T-cell (primary cell): ENCODE data around the gene ANTXRL. TPM values are rescaled to one million over a fixed set of nuclear protein-coding genes. Genes with fewer than 3 reads are reported as not detected.
"Not testable (repeated sequence)": the region's sequence is repeated elsewhere in the genome, so short reads cannot be mapped to it uniquely, and the experiment has no call there.

Experiments
- ATAC-seq, 4 experiments: fragments of 200-7000 bp in 3 of 4; fragments of 150-1000 bp in 1 of 4; cut with Tn5 transposase; replicated peaks in 1 of 4; 1 replicate in 3 of 4; 2 replicates in 1 of 4; pipeline ENCODE4 v1.10.0; 2021; ENCODE audit warnings: moderate library complexity in 3 of 4, mild to moderate bottlenecking in 2 of 4, moderate number of reproducible peaks in 1 of 4
- CTCF ChIA-PET, 2 donors: fragments of 300-600 bp; sonication (Branson Sonifier 250); formaldehyde crosslinking; loops; one replicate each; lab custom pipeline; 2022; ENCODE audit warnings: antibody characterized with exemption in 2 of 2; lab: Charles Lee
- POLR2A ChIA-PET, 2 donors: fragments of 300-600 bp; sonication (Branson Sonifier 250); formaldehyde crosslinking; loops; one replicate each; lab custom pipeline; 2022; ENCODE audit warnings: antibody characterized with exemption in 2 of 2; lab: Charles Lee
- DNase-seq, 35 experiments: peaks; one replicate each; pipeline versions ENCODE4 v3.0.0 to v3.0.0-alpha.2; 2013 to 2023
- H3K27ac ChIP-seq: one replicate; pipeline ENCODE4 v1.5.1; 2013; ENCODE audit warnings: low read length
- H3K27me3 ChIP-seq, 2 experiments: replicated peaks in 1 of 2; 1 replicate in 1 of 2; 2 replicates in 1 of 2; pipeline versions ENCODE4 v1.6.1 to v1.7.0; 2013; ENCODE audit warnings: low read length in 1 of 2, mixed read lengths in 1 of 2; ENCODE audit not compliant: control insufficient read depth in 2 of 2, insufficient read depth in 2 of 2; ENCODE audit errors: extremely low read depth in 1 of 2
- H3K36me3 ChIP-seq, 2 donors: 1 replicate in 1 of 2; 2 replicates in 1 of 2; pipeline versions ENCODE4 v1.6.1 to v1.7.0; 2013; ENCODE audit warnings: low read length in 1 of 2; ENCODE audit not compliant: control insufficient read depth in 2 of 2, insufficient read depth in 1 of 2; ENCODE audit errors: extremely low read depth in 1 of 2
- H3K4me1 ChIP-seq, 2 experiments: 1 replicate in 1 of 2; 2 replicates in 1 of 2; pipeline versions ENCODE4 v1.6.1 to v1.7.0; 2013; ENCODE audit warnings: low read length in 2 of 2, mixed read lengths in 1 of 2; ENCODE audit not compliant: insufficient read depth in 2 of 2, control insufficient read depth in 1 of 2; ENCODE audit errors: extremely low read depth in 1 of 2
- H3K4me3 ChIP-seq, 2 donors: 1 replicate in 1 of 2; 2 replicates in 1 of 2; pipeline versions ENCODE4 v1.5.1 to v1.7.0; 2013; ENCODE audit warnings: mild to moderate bottlenecking in 2 of 2, low read length in 1 of 2, moderate library complexity in 1 of 2; ENCODE audit not compliant: control insufficient read depth in 1 of 2; ENCODE audit errors: extremely low read depth in 1 of 2
- H3K9me3 ChIP-seq: 2 replicates; pipeline ENCODE4 v1.7.0; 2013
- H3K27ac Mint-ChIP-seq, 2 donors: one replicate each; pipeline ENCODE4 v1.8.0; 2020 to 2021; ENCODE audit warnings: mild to moderate bottlenecking in 2 of 2, mixed read lengths in 2 of 2
- H3K27me3 Mint-ChIP-seq, 2 donors: one replicate each; pipeline ENCODE4 v1.8.0; 2021 to 2022; ENCODE audit warnings: mixed read lengths in 2 of 2
- H3K36me3 Mint-ChIP-seq: one replicate; pipeline ENCODE4 v1.8.0; 2021; ENCODE audit warnings: mixed read lengths
- H3K4me1 Mint-ChIP-seq, 3 donors: one replicate each; pipeline ENCODE4 v1.8.0; 2020 to 2022; ENCODE audit warnings: mixed read lengths in 3 of 3, mild to moderate bottlenecking in 1 of 3
- H3K4me3 Mint-ChIP-seq, 3 donors: one replicate each; pipeline ENCODE4 v1.8.0; 2020 to 2022; ENCODE audit warnings: mild to moderate bottlenecking in 3 of 3, mixed read lengths in 3 of 3, moderate library complexity in 3 of 3
- H3K9me3 Mint-ChIP-seq, 3 donors: one replicate each; pipeline ENCODE4 v1.8.0; 2020 to 2022; ENCODE audit warnings: mixed read lengths in 3 of 3
- WGBS: methylation state at CpG from one replicate; pipeline ENCODE4 v1.1.5; 2013; ENCODE audit warnings: missing lambda C conversion rate; ENCODE audit not compliant: insufficient coverage; 5-methylcytosine and 5-hydroxymethylcytosine counted together
- total RNA-seq, 35 experiments: library from RNA in 6 of 35; stranded (reverse) in 6 of 35; fragments of 120-200 nt in 1 of 35; gene quantifications; one replicate each; pipeline versions ENCODE4 v1.2.1 to v1.2.4 and lab custom pipeline; 2013 to 2026

The ANTXRL gene
- total RNA-seq, 5 donors from 2014 or later (not counting 1 experiment from before 2014, with no cell fraction given), result 0.69 to 1.0 TPM; not detected in 3

DNA sequence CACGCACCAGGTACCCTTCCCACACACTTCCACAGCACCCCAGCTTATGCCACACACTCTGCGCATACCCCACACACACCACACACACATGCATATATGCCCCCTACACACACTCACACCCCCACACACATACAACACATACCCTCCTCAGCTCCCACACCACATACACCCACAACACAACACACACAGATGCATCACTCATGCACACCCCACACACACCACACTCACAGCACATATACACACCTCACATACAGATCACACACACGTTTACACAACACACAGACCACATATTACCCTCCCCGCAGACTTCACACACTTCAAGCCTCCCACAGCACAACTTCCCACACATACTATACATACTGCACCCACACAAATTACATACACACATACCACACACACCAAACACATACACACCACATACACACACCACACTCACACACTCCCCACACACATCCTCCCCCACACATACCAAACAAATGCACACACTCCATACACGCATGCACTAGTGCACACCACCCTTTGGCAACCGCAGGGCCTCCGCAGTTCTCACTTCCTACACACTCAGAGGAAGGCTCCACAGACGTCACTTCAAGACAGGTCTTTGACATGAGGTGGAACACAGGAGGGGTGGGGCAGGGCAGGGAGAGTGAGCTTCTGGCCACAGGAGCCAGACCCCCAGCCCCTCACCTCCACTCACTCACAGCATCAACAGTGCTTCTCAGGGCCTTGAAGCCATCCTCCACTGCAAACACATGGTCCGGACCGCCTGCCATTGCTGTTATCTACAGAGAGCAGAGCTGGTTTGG, 18.5 kb upstream of the ANTXRL start:
- H3K27ac ChIP-seq, result peak overlapping the region; percentile 82
- no peaks in the 10 kb centered on the region for H3K9me3 ChIP-seq
- peak overlapping the region; percentile 85 to 89 for H3K4me3 ChIP-seq
- peak in 33 of 35 experiments; percentile 25 to 82 (median 56) for DNase-seq
- Mint-ChIP-seq H3K9me3 (no peaks in the 10 kb centered on the region), H3K4me1 (peaks cover 56 to 67% (median 57%) of the 10 kb centered on the region in 3 donors), H3K27me3 (no peaks in the 10 kb centered on the region), H3K27ac (no peak overlapping the region), H3K36me3 (peaks cover 3% of the 10 kb centered on the region), H3K4me3 (no peak overlapping the region)
- ATAC-seq, result peak; percentile 75 to 85 (median 76)
- CTCF ChIA-PET, result interaction anchor here in 1 of 2 donors (0.6 kb wide), 1 partner anchor 84 kb away, joined by 3 read pairs; no protein-coding TSS in a partner anchor
- peaks cover 20 to 90% of the 10 kb centered on the region in 2 experiments for H3K4me1 ChIP-seq
- POLR2A ChIA-PET, result interaction anchor here in 1 of 2 donors (1.0 kb wide), 1 partner anchor 10 kb away, joined by 3 read pairs; no protein-coding TSS in a partner anchor
- 16% methylated on average over 6 of the region's 10 CpGs for WGBS
- H3K36me3 ChIP-seq, result peaks cover 0 to 14% of the 10 kb centered on the region in 2 donors
- no peaks in the 10 kb centered on the region for H3K27me3 ChIP-seq

GRCh38 chr10:46269554-46270053, 17.2 kb upstream of the ANTXRL start:
- H3K36me3 Mint-ChIP-seq, H3K9me3 ChIP-seq, H3K9me3 Mint-ChIP-seq, H3K27me3 ChIP-seq, H3K27me3 Mint-ChIP-seq, H3K36me3 ChIP-seq, H3K27ac Mint-ChIP-seq, POLR2A ChIA-PET, H3K4me3 Mint-ChIP-seq: not testable (repeated sequence)
- WGBS, result 14% methylated on average over 2 of the region's 3 CpGs
- H3K4me1 ChIP-seq, result peaks cover 20 to 83% of the 10 kb centered on the region in 2 experiments
- CTCF ChIA-PET, result interaction anchor here in 1 of 2 donors (0.6 to 1.0 kb wide), 3 partner anchors 10 to 28 kb away, joined by 3 read pairs; no protein-coding TSS in a partner anchor
- peaks cover 57 to 63% (median 58%) of the 10 kb centered on the region in 3 donors for H3K4me1 Mint-ChIP-seq
- peak overlapping the region; percentile 82 for H3K27ac ChIP-seq
- H3K4me3 ChIP-seq, result peak overlapping the region; percentile 85 to 89
- DNase-seq (peak in 30 of 35 experiments; percentile 18 to 73 (median 42)), ATAC-seq (peak; percentile 34 to 52 (median 42))

DNA sequence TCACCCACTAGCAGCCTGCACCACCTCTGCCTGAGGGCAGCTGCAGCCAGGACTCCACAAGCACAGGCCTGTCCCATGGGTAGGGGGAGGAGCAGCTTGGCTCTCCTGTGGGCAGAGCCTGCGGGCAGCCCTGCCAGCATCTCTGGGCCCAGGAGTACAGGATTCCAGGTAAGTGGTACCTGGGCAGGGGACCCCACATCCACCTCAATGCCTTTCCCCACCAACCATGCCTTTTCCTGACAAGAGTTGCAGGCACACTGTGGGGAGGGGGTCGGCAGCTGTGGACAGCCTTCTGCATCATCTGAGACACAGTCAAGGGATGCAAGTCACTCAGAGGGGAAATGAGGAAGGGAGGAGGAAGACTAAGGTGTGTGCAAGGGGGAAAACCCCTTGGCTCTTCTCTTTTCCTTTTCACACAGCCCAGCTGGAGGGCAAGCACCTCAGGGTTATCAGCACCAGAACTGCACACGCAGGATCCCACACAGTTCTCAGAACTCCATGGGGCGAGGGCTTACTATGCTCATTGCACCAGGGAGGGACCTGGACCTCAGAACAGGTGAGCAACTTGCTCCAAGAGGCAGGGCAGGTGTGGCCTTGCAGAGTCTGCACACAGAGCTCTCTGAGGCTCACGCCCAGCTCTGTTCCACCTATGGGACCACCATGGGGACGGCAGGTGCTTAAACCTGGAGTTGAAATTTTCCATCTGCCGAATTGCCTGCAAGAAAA, 16.5 kb upstream of the ANTXRL start:
- peak overlapping the region in 1 of 2 donors; percentile 85 for H3K4me3 ChIP-seq

GRCh38 chr10:46270963-46271530, 15.8 kb upstream of the ANTXRL start:
- ATAC-seq, H3K9me3 ChIP-seq, H3K9me3 Mint-ChIP-seq, H3K27ac Mint-ChIP-seq, DNase-seq, H3K27me3 ChIP-seq, H3K4me3 ChIP-seq, H3K36me3 Mint-ChIP-seq, CTCF ChIA-PET, H3K36me3 ChIP-seq, H3K4me3 Mint-ChIP-seq, POLR2A ChIA-PET, H3K27me3 Mint-ChIP-seq: not testable (repeated sequence)
- H3K4me1 ChIP-seq, result peaks cover 20 to 73% of the 10 kb centered on the region in 2 experiments
- 95% methylated on average over 3 of the region's 7 CpGs for WGBS
- H3K4me1 Mint-ChIP-seq, result peaks cover 49 to 52% (median 51%) of the 10 kb centered on the region in 3 donors
- peak overlapping the region; percentile 82 for H3K27ac ChIP-seq

More for the DNA sequence above, 16.5 kb upstream of the ANTXRL start:
- Mint-ChIP-seq H3K4me3 (no peak overlapping the region), H3K27me3 (no peaks in the 10 kb centered on the region), H3K4me1 (peaks cover 51 to 56% (median 52%) of the 10 kb centered on the region in 3 donors), H3K27ac (no peak overlapping the region), H3K9me3 (no peaks in the 10 kb centered on the region), H3K36me3 (peaks cover 2% of the 10 kb centered on the region)
- H3K9me3 ChIP-seq, result no peaks in the 10 kb centered on the region
- CTCF ChIA-PET, result interaction anchor here in 1 of 2 donors (1.0 kb wide), 1 partner anchor 14 kb away, joined by 3 read pairs; no protein-coding TSS in a partner anchor
- POLR2A ChIA-PET, result no interaction called here
- 59% methylated on average over 5 of the region's 7 CpGs for WGBS
- H3K27ac ChIP-seq, result peak overlapping the region; percentile 82
- peak in 1 of 35 experiments; percentile 29 for DNase-seq
- ATAC-seq, result peak in 3 of 4 experiments; percentile 5 to 17 (median 5)
- H3K27me3 ChIP-seq, result no peaks in the 10 kb centered on the region
- H3K4me1 ChIP-seq, result peaks cover 20 to 78% of the 10 kb centered on the region in 2 experiments
- peaks cover 0 to 9% of the 10 kb centered on the region in 2 donors for H3K36me3 ChIP-seq

- H3K4me3 ChIP-seq, H3K9me3 ChIP-seq, CTCF ChIA-PET, H3K36me3 Mint-ChIP-seq, H3K9me3 Mint-ChIP-seq, H3K27me3 ChIP-seq, H3K36me3 ChIP-seq, POLR2A ChIA-PET, H3K27me3 Mint-ChIP-seq: not testable (repeated sequence)
- H3K4me1 Mint-ChIP-seq, result peaks cover 42 to 52% (median 51%) of the 10 kb centered on the region in 3 donors
- H3K27ac Mint-ChIP-seq, result peak overlapping the region; percentile 94 to 99
- WGBS, result 60% methylated on average over 3 of the region's 4 CpGs
- peak overlapping the region; percentile 63 for H3K27ac ChIP-seq
- DNase-seq, result peak in 2 of 35 experiments; percentile 25 to 36
- H3K4me1 ChIP-seq, result peaks cover 16 to 64% of the 10 kb centered on the region in 2 experiments
- H3K4me3 Mint-ChIP-seq, result peak overlapping the region in 2 of 3 donors; percentile 6 to 55
- ATAC-seq, result peak in 2 of 4 experiments; percentile 22 to 27
Measured at GRCh38 chr10:46271795-46272499, 14.8 kb upstream of the ANTXRL start.
